Measurements from ENCODE around the gene MCCC2.

DNA sequence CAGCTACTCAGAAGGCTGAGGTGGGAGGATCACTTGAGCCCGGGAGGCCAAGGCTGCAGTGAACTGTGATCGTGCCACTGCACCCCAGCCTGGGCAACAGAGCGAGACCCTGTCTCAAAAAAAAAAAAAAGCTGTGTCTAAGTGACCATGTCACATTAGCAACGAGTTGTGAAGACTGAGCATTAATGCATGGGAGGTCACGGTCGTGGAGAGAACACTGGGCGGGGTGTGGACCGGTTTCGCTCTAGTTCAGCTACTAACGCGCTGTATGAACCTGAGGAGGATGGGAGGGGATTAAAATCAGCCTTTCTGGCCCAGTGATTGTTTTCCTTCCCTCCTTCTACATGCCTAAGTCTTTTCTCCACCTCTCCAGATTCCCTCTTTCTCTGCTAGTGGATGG is 75.2 kb downstream of the MCCC2 start:
- TF ChIP-seq POLR2A (IDR thresholded peaks at IDR 0.05) (no peak), CTCF (IDR thresholded peaks at IDR 0.05) (no peak)
